HFF-Myc (cell line): ENCODE measurements around the gene TGM5.

Experiments
- DNase-seq: peaks from one replicate; pipeline ENCODE4 v3.0.0-alpha.2; 2011; ENCODE audit warnings: low read depth; ENCODE audit errors: extremely low read depth
- H3K4me3 ChIP-seq: replicated peaks from 2 replicates; pipeline ENCODE4 v1.5.1; 2011; ENCODE audit warnings: low read depth, mild to moderate bottlenecking, control low read depth, low read length
- TF ChIP-seq, protein P1 (sequence below): IDR thresholded peaks from 2 replicates; pipeline ENCODE4 v1.5.1; 2012; ENCODE audit warnings: mild to moderate bottlenecking, low read depth, low read length, control low read depth; ENCODE audit errors: missing control alignments

The TGM5 gene

GRCh38 chr15:43266834-43267233 lies at the start of gene TGM5:
Gene TGM5, minus strand, starts transcription at chr15:43266928. Its CDS starts 79 bp downstream, at chr15:43266849.
- no peak for DNase-seq
- TF ChIP-seq, protein P1, sequence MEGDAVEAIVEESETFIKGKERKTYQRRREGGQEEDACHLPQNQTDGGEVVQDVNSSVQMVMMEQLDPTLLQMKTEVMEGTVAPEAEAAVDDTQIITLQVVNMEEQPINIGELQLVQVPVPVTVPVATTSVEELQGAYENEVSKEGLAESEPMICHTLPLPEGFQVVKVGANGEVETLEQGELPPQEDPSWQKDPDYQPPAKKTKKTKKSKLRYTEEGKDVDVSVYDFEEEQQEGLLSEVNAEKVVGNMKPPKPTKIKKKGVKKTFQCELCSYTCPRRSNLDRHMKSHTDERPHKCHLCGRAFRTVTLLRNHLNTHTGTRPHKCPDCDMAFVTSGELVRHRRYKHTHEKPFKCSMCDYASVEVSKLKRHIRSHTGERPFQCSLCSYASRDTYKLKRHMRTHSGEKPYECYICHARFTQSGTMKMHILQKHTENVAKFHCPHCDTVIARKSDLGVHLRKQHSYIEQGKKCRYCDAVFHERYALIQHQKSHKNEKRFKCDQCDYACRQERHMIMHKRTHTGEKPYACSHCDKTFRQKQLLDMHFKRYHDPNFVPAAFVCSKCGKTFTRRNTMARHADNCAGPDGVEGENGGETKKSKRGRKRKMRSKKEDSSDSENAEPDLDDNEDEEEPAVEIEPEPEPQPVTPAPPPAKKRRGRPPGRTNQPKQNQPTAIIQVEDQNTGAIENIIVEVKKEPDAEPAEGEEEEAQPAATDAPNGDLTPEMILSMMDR = no peak

DNA sequence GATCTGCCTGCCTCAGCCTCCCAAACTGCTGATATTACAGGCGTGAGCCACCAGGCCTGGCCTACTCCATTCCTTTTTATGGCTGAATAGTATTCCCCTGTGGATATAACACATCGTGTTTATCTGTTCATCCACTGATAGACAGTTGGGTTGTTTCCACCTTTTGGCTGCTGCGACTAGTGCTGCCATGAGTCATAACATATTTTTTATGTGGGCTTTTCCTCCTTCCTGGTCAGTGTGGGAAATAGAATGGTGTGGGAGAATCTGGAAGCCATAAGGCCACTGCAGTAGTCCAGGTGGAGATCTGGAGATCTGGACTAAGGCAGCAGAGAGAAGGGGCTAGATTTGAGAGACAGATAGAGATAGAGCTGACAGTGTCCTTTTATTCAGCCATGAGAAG lies 47.4 kb upstream of the TGM5 start:
- no peak for DNase-seq
- TF ChIP-seq, protein P1 = no peak

More at GRCh38 chr15:43266834-43267233, at the start of gene TGM5:
- no peak within 1 kb of the TSS for H3K4me3 ChIP-seq

GRCh38 chr15:43312378-43312777 lies 45.6 kb upstream of the TGM5 start:
- DNase-seq = no peak
- no peak overlapping the region for H3K4me3 ChIP-seq
- TF ChIP-seq, protein P1 = no peak

More for the DNA sequence above, 47.4 kb upstream of the TGM5 start:
- H3K4me3 ChIP-seq = no peak overlapping the region

DNA sequence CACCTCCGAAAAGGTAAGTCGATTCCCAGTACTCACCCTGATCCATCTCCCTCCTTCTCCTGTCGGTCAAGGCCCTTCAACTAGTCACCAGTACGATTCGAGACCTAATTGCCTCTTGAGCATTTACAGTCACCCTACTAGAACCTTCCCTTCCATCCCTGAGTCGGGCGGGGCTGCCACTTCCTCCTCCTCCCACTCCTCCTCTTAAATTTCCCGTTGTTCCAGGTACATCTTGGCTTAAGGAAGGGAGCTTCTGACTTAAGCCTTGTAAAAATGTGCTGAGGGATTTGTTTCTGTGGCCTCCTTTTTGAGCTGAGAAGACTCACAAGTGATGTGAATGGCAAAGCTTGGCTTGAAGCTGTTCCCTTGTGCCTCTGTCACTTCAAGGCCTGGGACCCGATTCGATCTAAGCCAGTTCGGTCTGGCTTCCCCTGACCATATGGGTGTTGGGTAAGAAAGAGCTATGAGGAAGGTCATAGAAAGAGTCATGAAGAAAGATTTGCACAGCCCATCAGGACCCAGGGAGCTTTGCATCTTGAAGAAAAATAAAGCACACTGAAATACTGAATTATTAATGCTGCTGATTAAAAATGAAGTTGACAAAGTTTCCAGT lies 35.6 kb upstream of the TGM5 start, which contains the start of gene TGM7:
TSS of gene TGM7 (minus strand) at position 51 of the 613 bp plus-strand sequence.
- no peak for DNase-seq
- no peak within 1 kb of the TSS for H3K4me3 ChIP-seq
- TF ChIP-seq, protein P1 = no peak

DNA sequence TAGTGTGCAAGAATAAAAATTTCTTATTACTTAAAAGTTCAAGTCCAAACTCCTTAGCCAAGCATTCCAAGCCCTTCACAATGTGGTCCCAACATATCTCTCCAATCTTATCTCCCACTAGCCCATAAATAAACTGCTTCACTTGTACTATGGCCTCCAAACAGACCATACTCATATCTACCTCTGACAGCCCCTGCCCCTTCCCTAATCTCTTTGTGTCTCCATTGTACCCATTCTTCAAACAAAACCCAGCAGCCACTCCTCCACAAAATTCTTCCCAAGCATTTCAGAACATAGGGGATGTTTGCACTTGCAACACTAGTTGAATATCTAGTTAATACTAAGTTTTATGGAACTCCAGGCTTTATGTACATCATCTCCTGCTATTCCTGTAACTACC lies 33.2 kb upstream of the TGM5 start:
- DNase-seq = no peak
- TF ChIP-seq, protein P1 = no peak

DNA sequence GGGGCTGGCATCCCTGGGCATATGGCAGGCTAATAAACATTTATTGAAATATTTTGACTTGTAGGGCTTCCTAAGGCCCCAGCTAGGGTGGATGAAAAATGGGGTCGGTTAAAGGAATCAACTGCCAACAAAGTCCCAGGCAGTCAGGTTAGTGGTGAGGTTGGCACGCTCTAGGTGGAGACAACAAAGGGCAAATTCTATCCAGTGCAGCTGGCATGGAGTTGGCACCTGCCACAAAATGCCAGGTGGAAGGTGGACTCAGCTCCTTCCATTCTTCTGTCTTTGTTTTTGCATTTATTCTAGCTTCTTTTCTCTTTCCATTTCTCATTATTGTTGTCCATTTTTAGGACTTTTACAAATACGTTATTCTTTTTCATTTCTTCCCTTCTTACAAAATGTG lies 32.7 kb upstream of the TGM5 start:
- no peak for DNase-seq
- TF ChIP-seq, protein P1 = no peak

More for the DNA sequence above, 33.2 kb upstream of the TGM5 start:
- H3K4me3 ChIP-seq = no peak overlapping the region

More for the DNA sequence above, 32.7 kb upstream of the TGM5 start:
- no peak overlapping the region for H3K4me3 ChIP-seq
